B cell (primary cell): ENCODE results near the gene GMPS. TPM values are rescaled to one million over a fixed set of nuclear protein-coding genes. Genes with fewer than 3 reads are reported as not detected.
"Not testable (repeated sequence)": the region's sequence is repeated elsewhere in the genome, so short reads cannot be mapped to it uniquely, and the experiment has no call there.

ENCODE experiments used
- ATAC-seq: fragments of 200-7000 bp; cut with Tn5 transposase; one replicate; pipeline ENCODE4 v1.10.0; 2021; ENCODE audit warnings: low read depth, mild to moderate bottlenecking, moderate number of reproducible peaks, moderate library complexity
- CTCF ChIA-PET: fragments of 350-600 bp; sonication (Branson Sonifier 250); formaldehyde crosslinking; loops from one replicate; lab custom pipeline; 2021; ENCODE audit warnings: antibody characterized with exemption, inconsistent platforms; lab: Charles Lee
- POLR2A ChIA-PET: fragments of 350-600 bp; sonication (Branson Sonifier 250); formaldehyde crosslinking; loops from one replicate; lab custom pipeline; 2021; ENCODE audit warnings: antibody characterized with exemption; lab: Charles Lee
- DNase-seq: peaks from one replicate; pipeline ENCODE4 v3.0.0; 2013
- H2AFZ ChIP-seq: 2 replicates; pipeline ENCODE4 v1.6.1; 2012; ENCODE audit warnings: mild to moderate bottlenecking, low read depth, low read length; ENCODE audit not compliant: insufficient read depth, poor library complexity, severe bottlenecking
- H3K27ac ChIP-seq, 2 donors: 1 replicate in 1 of 2; 2 replicates in 1 of 2; pipeline ENCODE4 v1.5.1; 2012 to 2013; ENCODE audit warnings: low read length in 2 of 2, mild to moderate bottlenecking in 2 of 2, moderate library complexity in 1 of 2
- H3K27me3 ChIP-seq, 4 experiments: fragments of 200-600 bp in 1 of 4; sonication (generic) in 1 of 4; replicated peaks in 1 of 4; 1 replicate in 2 of 4; 2 replicates in 2 of 4; pipeline versions ENCODE4 v1.6.1 to v1.7.0; 2013 to 2016; ENCODE audit warnings: low read length in 3 of 4, mild to moderate bottlenecking in 2 of 4, mixed read lengths in 1 of 4, moderate library complexity in 1 of 4; ENCODE audit not compliant: insufficient read depth in 4 of 4, control insufficient read depth in 3 of 4; ENCODE audit errors: control extremely low read depth in 1 of 4
- H3K36me3 ChIP-seq, 2 experiments: replicated peaks in 1 of 2; 1 replicate in 1 of 2; 2 replicates in 1 of 2; pipeline versions ENCODE4 v1.6.1 to v1.7.1; 2013; ENCODE audit warnings: low read length in 1 of 2; ENCODE audit not compliant: insufficient read depth in 2 of 2, control insufficient read depth in 1 of 2; ENCODE audit errors: control extremely low read depth in 1 of 2, extremely low read depth in 1 of 2
- H3K4me1 ChIP-seq, 2 donors: fragments of 200-600 bp in 1 of 2; sonication (generic) in 1 of 2; 1 replicate in 1 of 2; 2 replicates in 1 of 2; pipeline versions ENCODE4 v1.5.1 to v1.6.1; 2013 to 2017; ENCODE audit warnings: low read length in 2 of 2; ENCODE audit not compliant: control insufficient read depth in 2 of 2, insufficient read depth in 2 of 2
- H3K4me2 ChIP-seq: replicated peaks from 2 replicates; pipeline ENCODE3; 2012; ENCODE audit warnings: mild to moderate bottlenecking, low read depth, low read length; ENCODE audit not compliant: poor library complexity, severe bottlenecking
- H3K4me3 ChIP-seq, 5 experiments: fragments of 200-600 bp in 1 of 5; sonication (generic) in 1 of 5; 1 replicate in 3 of 5; 2 replicates in 2 of 5; pipeline versions ENCODE4 v1.5.1 to v1.7.0; 2011 to 2016; ENCODE audit warnings: low read length in 4 of 5, mild to moderate bottlenecking in 4 of 5, low read depth in 2 of 5, control low read depth in 1 of 5, moderate library complexity in 1 of 5; ENCODE audit not compliant: insufficient read depth in 1 of 5; ENCODE audit errors: control extremely low read depth in 1 of 5, extremely low read depth in 1 of 5
- H3K79me2 ChIP-seq: fragments of 200-600 bp; sonication (generic); one replicate; pipeline ENCODE4 v1.6.0; 2016; ENCODE audit warnings: low read length; ENCODE audit not compliant: control insufficient read depth, insufficient read depth
- H3K9ac ChIP-seq: fragments of 200-600 bp; sonication (generic); 2 replicates; pipeline ENCODE4 v1.6.1; 2017; ENCODE audit warnings: mild to moderate bottlenecking, low read length, moderate library complexity
- H3K9me3 ChIP-seq, 3 donors: one replicate each; pipeline versions ENCODE4 v1.6.1 to v1.7.1; 2013; ENCODE audit warnings: low read length in 2 of 3; ENCODE audit not compliant: control insufficient read depth in 2 of 3, insufficient read depth in 1 of 3; ENCODE audit errors: control extremely low read depth in 1 of 3
- H4K20me1 ChIP-seq: 2 replicates; pipeline ENCODE4 v1.6.0; 2012; ENCODE audit warnings: mild to moderate bottlenecking, low read length; ENCODE audit not compliant: insufficient read depth, control insufficient read depth, poor library complexity, severe bottlenecking
- H3K27ac Mint-ChIP-seq: one replicate; pipeline ENCODE4 v1.8.0; 2021; ENCODE audit warnings: mixed read lengths
- H3K27me3 Mint-ChIP-seq: one replicate; pipeline ENCODE4 v1.8.0; 2021; ENCODE audit warnings: mixed read lengths
- H3K4me1 Mint-ChIP-seq: one replicate; pipeline ENCODE4 v1.8.0; 2021; ENCODE audit warnings: mixed read lengths
- H3K4me3 Mint-ChIP-seq: one replicate; pipeline ENCODE4 v1.8.0; 2021; ENCODE audit warnings: mixed read lengths
- H3K9me3 Mint-ChIP-seq: one replicate; pipeline ENCODE4 v1.8.0; 2022; ENCODE audit warnings: mixed read lengths; ENCODE audit not compliant: insufficient read depth
- CTCF ChIP-seq: fragments of 200-600 bp; IDR thresholded peaks from one replicate; pipeline ENCODE4 v1.8.0; 2022; ENCODE audit warnings: antibody characterized with exemption, mild to moderate bottlenecking
- EZH2 ChIP-seq: IDR thresholded peaks from 2 replicates; pipeline ENCODE4 v1.6.1; 2012; ENCODE audit warnings: borderline replicate concordance, low read depth, mild to moderate bottlenecking, moderate library complexity, low read length; ENCODE audit not compliant: insufficient read depth, poor library complexity, severe bottlenecking
- WGBS: methylation state at CpG from one replicate; pipeline ENCODE4 v1.1.5; 2013; ENCODE audit warnings: missing lambda C conversion rate; ENCODE audit not compliant: insufficient coverage; 5-methylcytosine and 5-hydroxymethylcytosine counted together
- intact Hi-C: fragments of 100-400 bp; cut with micrococcal nuclease; formaldehyde crosslinking; loops from one replicate; pipeline ENCODE4 v1.10.0; 2022
- polyA minus RNA-seq: library from RNA; depleted of rRNA, polyadenylated mRNA; stranded (reverse); fragments of >200 nt; gene quantifications from 2 replicates; pipeline ENCODE4 v1.2.3, GENCODE V29; 2012
- polyA plus RNA-seq: library from polyadenylated mRNA; depleted of rRNA; stranded (reverse); fragments of >200 nt; gene quantifications from 2 replicates; pipeline ENCODE4 v1.2.3, GENCODE V29; 2012
- total RNA-seq, 2 donors: library from RNA; stranded (reverse); fragments of 120-200 nt in 1 of 2; gene quantifications; 1 replicate in 1 of 2; 2 replicates in 1 of 2; pipeline versions ENCODE4 v1.2.3 to v1.2.4, GENCODE V29; 2013 to 2022

The GMPS gene
- total RNA-seq (28.0 and 30.8 TPM in 2 replicates), polyA plus RNA-seq (11.3 and 12.0 TPM in 2 replicates), polyA minus RNA-seq (8.0 and 9.1 TPM in 2 replicates)
- 30.4 TPM for total RNA-seq (2013)

GRCh38 chr3:155870133-155870944 is at the start of gene GMPS:
Gene GMPS, plus strand, starts transcription at chr3:155870650. Its CDS starts 221 bp downstream, at chr3:155870871.
- peak within 1 kb of the TSS; percentile 65 to 95 (median 93) for H3K4me3 ChIP-seq
- H2AFZ ChIP-seq, result peak within 1 kb of the TSS; percentile 99
- Mint-ChIP-seq H3K4me1 (peaks cover 23% of the 10 kb centered on the region), H3K27ac (peak within 1 kb of the TSS; percentile 94), H3K27me3 (no peaks in the 10 kb centered on the region), H3K4me3 (peak within 1 kb of the TSS; percentile 96), H3K9me3 (no peaks in the 10 kb centered on the region)
- no peaks in the 10 kb centered on the region for H3K27me3 ChIP-seq
- TF ChIP-seq CTCF, result peak; percentile 45
- no peak for TF ChIP-seq EZH2
- H3K36me3 ChIP-seq, result no peaks in the 10 kb centered on the region
- ATAC-seq (peak; percentile 95), DNase-seq (peak; percentile 96)
- peak within 1 kb of the TSS; percentile 93 for H3K4me2 ChIP-seq
- ChIA-PET POLR2A (interaction anchor here (1.7 kb wide), 1 partner anchor 1290 kb away, joined by 4 read pairs; no protein-coding TSS in a partner anchor), CTCF (interaction anchor here (0.7 to 4.5 kb wide), 7 partner anchors 12 to 168 kb away, joined by 3 to 27 read pairs (median 4); partner anchors contain the start of genes C3orf33 and SLC33A1)
- peaks cover 14 to 19% of the 10 kb centered on the region in 2 donors for H3K4me1 ChIP-seq
- H3K27ac ChIP-seq, result peak within 1 kb of the TSS; percentile 75 to 86
- peaks cover 18% of the 10 kb centered on the region for H4K20me1 ChIP-seq
- H3K9ac ChIP-seq, result peak within 1 kb of the TSS; percentile 96
- H3K79me2 ChIP-seq, result peaks cover 44% of the 10 kb centered on the region
- intact Hi-C loops, result loop anchor here (1.0 to 5.0 kb wide), 9 partner anchors 16 to 1546 kb away; partner anchors contain the start of genes C3orf33, DHX36, PLCH1 and SLC33A1
- WGBS, result under 1% methylated on average over 83 of the region's 83 CpGs
- no peaks in the 10 kb centered on the region for H3K9me3 ChIP-seq

GRCh38 chr3:155828490-155829098 is 41.9 kb upstream of the GMPS start:
- H3K27me3 ChIP-seq, intact Hi-C loops, H3K27me3 Mint-ChIP-seq, H2AFZ ChIP-seq, H3K27ac Mint-ChIP-seq, H3K4me1 Mint-ChIP-seq, H3K4me1 ChIP-seq, H3K4me2 ChIP-seq, H3K9me3 ChIP-seq, H4K20me1 ChIP-seq, H3K79me2 ChIP-seq, DNase-seq, ATAC-seq, CTCF ChIA-PET, H3K27ac ChIP-seq, POLR2A ChIA-PET, H3K4me3 ChIP-seq, H3K9me3 Mint-ChIP-seq, H3K9ac ChIP-seq, H3K4me3 Mint-ChIP-seq: not testable (repeated sequence)
- 95% methylated on average over 3 of the region's 13 CpGs for WGBS
- peaks cover 5 to 15% of the 10 kb centered on the region in 2 experiments for H3K36me3 ChIP-seq
